GM23338 (cell line): ENCODE measurements around the gene DOCK2. TPM values are rescaled to one million over a fixed set of nuclear protein-coding genes. Genes with fewer than 3 reads are reported as not detected.

Experiments used
- ATAC-seq: fragments of 200-7000 bp; cut with Tn5 transposase; 3 replicates; pipeline ENCODE4 v1.9.1; 2020
- DNase-seq: peaks from one replicate; pipeline ENCODE4 v3.0.0-alpha.2; 2015; ENCODE audit warnings: low spot score
- H2AFZ ChIP-seq: fragments of 200-600 bp; sonication (generic); 2 replicates; pipeline ENCODE4 v1.8.0; 2016; ENCODE audit warnings: antibody characterized with exemption, mild to moderate bottlenecking, moderate library complexity
- H3F3A ChIP-seq: fragments of 200-600 bp; sonication (generic); replicated peaks from 2 replicates; pipeline ENCODE4 v1.8.0; 2017; ENCODE audit warnings: antibody characterized with exemption, mixed run types, low read depth
- H3K27ac ChIP-seq: fragments of 200-600 bp; sonication (generic); 2 replicates; pipeline ENCODE4 v1.6.1; 2016; ENCODE audit warnings: low read depth
- H3K27me3 ChIP-seq: fragments of 200-600 bp; sonication (generic); 2 replicates; pipeline ENCODE4 v1.8.0; 2016; ENCODE audit warnings: mild to moderate bottlenecking, mixed run types, moderate library complexity; ENCODE audit not compliant: insufficient read depth
- H3K36me3 ChIP-seq: fragments of 200-600 bp; sonication (generic); 2 replicates; pipeline ENCODE4 v1.8.0; 2016; ENCODE audit warnings: mild to moderate bottlenecking; ENCODE audit not compliant: insufficient read depth
- H3K4me1 ChIP-seq: fragments of 200-600 bp; sonication (generic); 2 replicates; pipeline ENCODE4 v1.8.0; 2016; ENCODE audit warnings: mild to moderate bottlenecking, moderate library complexity; ENCODE audit not compliant: insufficient read depth
- H3K4me2 ChIP-seq: fragments of 200-600 bp; sonication (generic); 2 replicates; pipeline ENCODE4 v1.7.1; 2017; ENCODE audit warnings: mixed run types
- H3K4me3 ChIP-seq: fragments of 200-600 bp; sonication (generic); 2 replicates; pipeline ENCODE4 v1.6.1; 2016; ENCODE audit warnings: mixed run types
- H3K79me2 ChIP-seq: fragments of 200-600 bp; sonication (generic); replicated peaks from 2 replicates; pipeline ENCODE4 v1.8.0; 2017; ENCODE audit warnings: mild to moderate bottlenecking; ENCODE audit not compliant: insufficient read depth
- H3K9me2 ChIP-seq: fragments of 200-600 bp; sonication (generic); 2 replicates; pipeline ENCODE4 v1.8.0; 2017; ENCODE audit not compliant: insufficient read depth
- H4K20me1 ChIP-seq: fragments of 200-600 bp; sonication (generic); replicated peaks from 2 replicates; pipeline ENCODE4 v1.8.0; 2017; ENCODE audit warnings: mild to moderate bottlenecking; ENCODE audit not compliant: insufficient read depth
- H3K27ac Mint-ChIP-seq: 2 replicates; pipeline ENCODE4 v1.8.0; 2020; ENCODE audit warnings: inconsistent platforms, mild to moderate bottlenecking, moderate library complexity, mixed read lengths
- H3K27me3 Mint-ChIP-seq: 3 replicates; pipeline ENCODE4 v1.8.0; 2022; ENCODE audit warnings: low read depth, mild to moderate bottlenecking, moderate library complexity, mixed read lengths, inconsistent platforms; ENCODE audit not compliant: insufficient read depth, poor library complexity
- H3K36me3 Mint-ChIP-seq: 3 replicates; pipeline ENCODE4 v1.8.0; 2021; ENCODE audit warnings: low read depth, mild to moderate bottlenecking, inconsistent platforms, moderate library complexity, mixed read lengths
- H3K4me1 Mint-ChIP-seq: 3 replicates; pipeline ENCODE4 v1.8.0; 2020; ENCODE audit warnings: mild to moderate bottlenecking, inconsistent platforms, mixed read lengths
- H3K4me3 Mint-ChIP-seq: 3 replicates; pipeline ENCODE4 v1.8.0; 2021; ENCODE audit warnings: moderate library complexity, mild to moderate bottlenecking, inconsistent platforms, mixed read lengths
- H3K9me3 Mint-ChIP-seq: 3 replicates; pipeline ENCODE4 v1.8.0; 2020; ENCODE audit warnings: moderate library complexity, mild to moderate bottlenecking, inconsistent platforms, mixed read lengths
- JUNB ChIP-seq: IDR thresholded peaks from one replicate; pipeline ENCODE4 v1.6.1; 2016; ENCODE audit warnings: antibody characterized with exemption; ENCODE audit not compliant: unreplicated experiment
- NANOG ChIP-seq: IDR thresholded peaks from 2 replicates; pipeline ENCODE4 v1.6.1; 2016; ENCODE audit warnings: antibody characterized with exemption, borderline replicate concordance
- STAT1 ChIP-seq: IDR thresholded peaks from one replicate; pipeline ENCODE4 v1.6.1; 2016; ENCODE audit warnings: antibody characterized with exemption; ENCODE audit not compliant: unreplicated experiment
- ZNF331 ChIP-seq: fragments of 250-450 bp; sonication (Bioruptor Pico); IDR thresholded peaks from 2 replicates; pipeline ENCODE4 v1.5.0; 2020; ENCODE audit warnings: low read depth, mild to moderate bottlenecking, moderate library complexity
- polyA plus RNA-seq: library from polyadenylated mRNA; unstranded; fragments of >200 nt; fragmentation: Nextera tagmentation; extraction: Ambion mirVana; gene quantifications from 2 replicates; pipeline ENCODE4 v1.2.1, GENCODE V29; 2016
- total RNA-seq: library from RNA; depleted of rRNA; stranded (reverse); fragments of >200 nt; shearing (Covaris generic); gene quantifications from 2 replicates; pipeline ENCODE4 v1.2.3, GENCODE V29; 2014
- TF ChIP-seq, protein P1 (sequence below), 2 experiments: fragments of 200-600 bp in 1 of 2; sonication (generic) in 1 of 2; conservative IDR thresholded peaks; 2 replicates each; pipeline versions ENCODE4 v1.5.1 to v1.6.1; 2016 to 2017; ENCODE audit warnings: antibody characterized with exemption in 2 of 2, low read depth in 2 of 2, mild to moderate bottlenecking in 2 of 2, moderate library complexity in 1 of 2
- TF ChIP-seq, protein P2 (sequence below): IDR thresholded peaks from 2 replicates; pipeline ENCODE4 v1.6.1; 2016; ENCODE audit warnings: antibody characterized with exemption
- TF ChIP-seq, protein P3 (sequence below): fragments of 250-450 bp; sonication (Bioruptor Pico); IDR thresholded peaks from 2 replicates; pipeline ENCODE4 v1.5.0; 2020; ENCODE audit warnings: mild to moderate bottlenecking, moderate library complexity

Gene DOCK2
- total and polyA plus RNA-seq, 2 experiments from 2014 or later = 3.7 to 9.4 TPM

DNA sequence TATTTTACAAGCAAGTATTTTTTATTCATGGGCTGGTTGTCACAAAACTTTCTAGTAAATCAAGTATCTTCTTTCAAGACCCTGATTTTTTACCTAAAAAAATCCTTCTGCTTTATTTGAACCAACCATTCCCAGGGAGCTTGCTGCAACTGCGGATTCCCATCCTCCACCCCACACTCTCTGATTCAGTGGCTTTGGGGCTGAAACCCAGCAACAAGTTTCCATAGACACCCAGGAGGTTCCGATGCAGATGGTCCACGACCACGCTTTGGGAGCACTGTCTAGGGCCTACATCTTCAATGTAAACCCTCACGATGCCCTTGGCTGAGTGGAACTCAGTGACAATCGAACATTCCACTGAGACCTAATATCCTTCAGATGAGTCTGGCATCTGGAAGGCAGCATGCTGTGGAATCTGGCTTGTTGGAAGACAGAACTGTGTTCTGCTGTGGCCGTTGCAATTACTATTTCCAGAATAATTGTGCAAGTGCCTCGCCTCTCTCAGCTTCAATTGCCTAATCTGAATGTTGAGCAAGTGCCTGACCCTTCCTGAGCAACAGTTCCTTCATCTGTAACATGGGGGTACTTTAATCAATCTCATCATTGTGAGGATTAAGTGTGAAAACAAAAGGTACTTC, 238.1 kb downstream of the DOCK2 start:
- Mint-ChIP-seq H3K27ac (no peak overlapping the region), H3K4me3 (no peak overlapping the region), H3K27me3 (peaks cover 4% of the 10 kb centered on the region), H3K9me3 (no peaks in the 10 kb centered on the region), H3K4me1 (no peaks in the 10 kb centered on the region), H3K36me3 (no peaks in the 10 kb centered on the region)
- Histone ChIP-seq H3K4me2 (no peak overlapping the region), H3K4me1 (no peaks in the 10 kb centered on the region), H3F3A (no peaks in the 10 kb centered on the region), H3K36me3 (no peaks in the 10 kb centered on the region), H3K27ac (no peak overlapping the region), H4K20me1 (no peaks in the 10 kb centered on the region), H3K9me2 (no peaks in the 10 kb centered on the region), H2AFZ (no peak overlapping the region), H3K4me3 (no peak overlapping the region), H3K27me3 (no peaks in the 10 kb centered on the region), H3K79me2 (no peaks in the 10 kb centered on the region)
- DNase-seq (no peak), ATAC-seq (no peak)
- TF ChIP-seq, protein P1, sequence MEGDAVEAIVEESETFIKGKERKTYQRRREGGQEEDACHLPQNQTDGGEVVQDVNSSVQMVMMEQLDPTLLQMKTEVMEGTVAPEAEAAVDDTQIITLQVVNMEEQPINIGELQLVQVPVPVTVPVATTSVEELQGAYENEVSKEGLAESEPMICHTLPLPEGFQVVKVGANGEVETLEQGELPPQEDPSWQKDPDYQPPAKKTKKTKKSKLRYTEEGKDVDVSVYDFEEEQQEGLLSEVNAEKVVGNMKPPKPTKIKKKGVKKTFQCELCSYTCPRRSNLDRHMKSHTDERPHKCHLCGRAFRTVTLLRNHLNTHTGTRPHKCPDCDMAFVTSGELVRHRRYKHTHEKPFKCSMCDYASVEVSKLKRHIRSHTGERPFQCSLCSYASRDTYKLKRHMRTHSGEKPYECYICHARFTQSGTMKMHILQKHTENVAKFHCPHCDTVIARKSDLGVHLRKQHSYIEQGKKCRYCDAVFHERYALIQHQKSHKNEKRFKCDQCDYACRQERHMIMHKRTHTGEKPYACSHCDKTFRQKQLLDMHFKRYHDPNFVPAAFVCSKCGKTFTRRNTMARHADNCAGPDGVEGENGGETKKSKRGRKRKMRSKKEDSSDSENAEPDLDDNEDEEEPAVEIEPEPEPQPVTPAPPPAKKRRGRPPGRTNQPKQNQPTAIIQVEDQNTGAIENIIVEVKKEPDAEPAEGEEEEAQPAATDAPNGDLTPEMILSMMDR (conservative IDR thresholded peaks at IDR 0.05; ENCODE audit: low read depth in 2 of 2) = no peak
- TF ChIP-seq ZNF331 = no peak

DNA sequence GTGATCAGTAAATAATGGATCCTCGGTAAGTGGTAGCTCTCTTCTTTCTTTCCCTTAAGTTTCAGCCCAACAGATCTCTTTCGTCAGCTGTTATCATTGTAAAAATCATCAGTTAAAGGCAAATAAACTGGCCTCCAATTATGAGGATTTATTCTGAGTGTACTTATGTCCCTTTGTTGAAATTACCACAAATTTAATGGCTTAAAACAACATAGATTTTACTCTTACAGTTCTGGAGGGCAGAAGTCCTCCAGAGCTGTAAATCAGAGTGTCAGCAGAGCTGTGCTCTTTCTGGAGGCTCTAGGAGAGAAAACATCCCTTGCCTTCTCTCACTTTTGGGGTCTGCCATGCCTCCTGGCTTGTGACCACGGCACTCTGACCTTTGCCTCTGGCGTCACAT, 238.7 kb downstream of the DOCK2 start:
- H3K79me2 ChIP-seq = no peaks in the 10 kb centered on the region
- no peaks in the 10 kb centered on the region for H3K4me1 Mint-ChIP-seq
- H2AFZ ChIP-seq = no peak overlapping the region
- H3K27ac Mint-ChIP-seq = no peak overlapping the region
- no peak for ATAC-seq
- no peak overlapping the region for H3K4me3 ChIP-seq
- H3K27me3 ChIP-seq = no peaks in the 10 kb centered on the region
- H3F3A ChIP-seq = no peaks in the 10 kb centered on the region
- H3K36me3 ChIP-seq = no peaks in the 10 kb centered on the region
- DNase-seq = no peak
- peaks cover 4% of the 10 kb centered on the region for H3K27me3 Mint-ChIP-seq
- no peaks in the 10 kb centered on the region for H3K4me1 ChIP-seq
- H3K9me3 Mint-ChIP-seq = no peaks in the 10 kb centered on the region
- H3K4me2 ChIP-seq = no peak overlapping the region
- TF ChIP-seq ZNF331 (no peak), NANOG (no peak), JUNB (no peak), STAT1 (no peak)
- TF ChIP-seq, protein P2, sequence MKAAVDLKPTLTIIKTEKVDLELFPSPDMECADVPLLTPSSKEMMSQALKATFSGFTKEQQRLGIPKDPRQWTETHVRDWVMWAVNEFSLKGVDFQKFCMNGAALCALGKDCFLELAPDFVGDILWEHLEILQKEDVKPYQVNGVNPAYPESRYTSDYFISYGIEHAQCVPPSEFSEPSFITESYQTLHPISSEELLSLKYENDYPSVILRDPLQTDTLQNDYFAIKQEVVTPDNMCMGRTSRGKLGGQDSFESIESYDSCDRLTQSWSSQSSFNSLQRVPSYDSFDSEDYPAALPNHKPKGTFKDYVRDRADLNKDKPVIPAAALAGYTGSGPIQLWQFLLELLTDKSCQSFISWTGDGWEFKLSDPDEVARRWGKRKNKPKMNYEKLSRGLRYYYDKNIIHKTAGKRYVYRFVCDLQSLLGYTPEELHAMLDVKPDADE = no peak
- TF ChIP-seq, protein P3, sequence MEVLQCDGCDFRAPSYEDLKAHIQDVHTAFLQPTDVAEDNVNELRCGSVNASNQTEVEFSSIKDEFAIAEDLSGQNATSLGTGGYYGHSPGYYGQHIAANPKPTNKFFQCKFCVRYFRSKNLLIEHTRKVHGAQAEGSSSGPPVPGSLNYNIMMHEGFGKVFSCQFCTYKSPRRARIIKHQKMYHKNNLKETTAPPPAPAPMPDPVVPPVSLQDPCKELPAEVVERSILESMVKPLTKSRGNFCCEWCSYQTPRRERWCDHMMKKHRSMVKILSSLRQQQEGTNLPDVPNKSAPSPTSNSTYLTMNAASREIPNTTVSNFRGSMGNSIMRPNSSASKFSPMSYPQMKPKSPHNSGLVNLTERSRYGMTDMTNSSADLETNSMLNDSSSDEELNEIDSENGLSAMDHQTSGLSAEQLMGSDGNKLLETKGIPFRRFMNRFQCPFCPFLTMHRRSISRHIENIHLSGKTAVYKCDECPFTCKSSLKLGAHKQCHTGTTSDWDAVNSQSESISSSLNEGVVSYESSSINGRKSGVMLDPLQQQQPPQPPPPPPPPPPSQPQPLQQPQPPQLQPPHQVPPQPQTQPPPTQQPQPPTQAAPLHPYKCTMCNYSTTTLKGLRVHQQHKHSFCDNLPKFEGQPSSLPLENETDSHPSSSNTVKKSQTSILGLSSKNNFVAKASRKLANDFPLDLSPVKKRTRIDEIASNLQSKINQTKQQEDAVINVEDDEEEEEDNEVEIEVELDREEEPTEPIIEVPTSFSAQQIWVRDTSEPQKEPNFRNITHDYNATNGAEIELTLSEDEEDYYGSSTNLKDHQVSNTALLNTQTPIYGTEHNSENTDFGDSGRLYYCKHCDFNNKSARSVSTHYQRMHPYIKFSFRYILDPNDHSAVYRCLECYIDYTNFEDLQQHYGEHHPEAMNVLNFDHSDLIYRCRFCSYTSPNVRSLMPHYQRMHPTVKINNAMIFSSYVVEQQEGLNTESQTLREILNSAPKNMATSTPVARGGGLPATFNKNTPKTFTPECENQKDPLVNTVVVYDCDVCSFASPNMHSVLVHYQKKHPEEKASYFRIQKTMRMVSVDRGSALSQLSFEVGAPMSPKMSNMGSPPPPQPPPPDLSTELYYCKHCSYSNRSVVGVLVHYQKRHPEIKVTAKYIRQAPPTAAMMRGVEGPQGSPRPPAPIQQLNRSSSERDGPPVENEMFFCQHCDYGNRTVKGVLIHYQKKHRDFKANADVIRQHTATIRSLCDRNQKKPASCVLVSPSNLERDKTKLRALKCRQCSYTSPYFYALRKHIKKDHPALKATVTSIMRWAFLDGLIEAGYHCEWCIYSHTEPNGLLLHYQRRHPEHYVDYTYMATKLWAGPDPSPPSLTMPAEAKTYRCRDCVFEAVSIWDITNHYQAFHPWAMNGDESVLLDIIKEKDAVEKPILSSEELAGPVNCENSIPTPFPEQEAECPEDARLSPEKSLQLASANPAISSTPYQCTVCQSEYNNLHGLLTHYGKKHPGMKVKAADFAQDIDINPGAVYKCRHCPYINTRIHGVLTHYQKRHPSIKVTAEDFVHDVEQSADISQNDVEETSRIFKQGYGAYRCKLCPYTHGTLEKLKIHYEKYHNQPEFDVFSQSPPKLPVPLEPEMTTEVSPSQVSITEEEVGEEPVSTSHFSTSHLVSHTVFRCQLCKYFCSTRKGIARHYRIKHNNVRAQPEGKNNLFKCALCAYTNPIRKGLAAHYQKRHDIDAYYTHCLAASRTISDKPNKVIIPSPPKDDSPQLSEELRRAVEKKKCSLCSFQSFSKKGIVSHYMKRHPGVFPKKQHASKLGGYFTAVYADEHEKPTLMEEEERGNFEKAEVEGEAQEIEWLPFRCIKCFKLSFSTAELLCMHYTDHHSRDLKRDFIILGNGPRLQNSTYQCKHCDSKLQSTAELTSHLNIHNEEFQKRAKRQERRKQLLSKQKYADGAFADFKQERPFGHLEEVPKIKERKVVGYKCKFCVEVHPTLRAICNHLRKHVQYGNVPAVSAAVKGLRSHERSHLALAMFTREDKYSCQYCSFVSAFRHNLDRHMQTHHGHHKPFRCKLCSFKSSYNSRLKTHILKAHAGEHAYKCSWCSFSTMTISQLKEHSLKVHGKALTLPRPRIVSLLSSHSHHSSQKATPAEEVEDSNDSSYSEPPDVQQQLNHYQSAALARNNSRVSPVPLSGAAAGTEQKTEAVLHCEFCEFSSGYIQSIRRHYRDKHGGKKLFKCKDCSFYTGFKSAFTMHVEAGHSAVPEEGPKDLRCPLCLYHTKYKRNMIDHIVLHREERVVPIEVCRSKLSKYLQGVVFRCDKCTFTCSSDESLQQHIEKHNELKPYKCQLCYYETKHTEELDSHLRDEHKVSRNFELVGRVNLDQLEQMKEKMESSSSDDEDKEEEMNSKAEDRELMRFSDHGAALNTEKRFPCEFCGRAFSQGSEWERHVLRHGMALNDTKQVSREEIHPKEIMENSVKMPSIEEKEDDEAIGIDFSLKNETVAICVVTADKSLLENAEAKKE = no peak
- no peak overlapping the region for H3K4me3 Mint-ChIP-seq
- H3K27ac ChIP-seq = no peak overlapping the region
- no peaks in the 10 kb centered on the region for H3K9me2 ChIP-seq
- H3K36me3 Mint-ChIP-seq = no peaks in the 10 kb centered on the region
- H4K20me1 ChIP-seq = no peaks in the 10 kb centered on the region
